Heart left ventricle (tissue), 13 donors: Measurements from ENCODE around the gene ABCF1.

Experiments used
- CTCF ChIP-seq, 12 donors: fragments of 200-600 bp; sonication (generic) in 4 of 12; IDR thresholded peaks; one replicate each; pipeline versions ENCODE4 v1.5.0 to v1.8.0; 2018 to 2022; ENCODE audit warnings: antibody characterized with exemption in 12 of 12, mild to moderate bottlenecking in 5 of 12
- POLR2A ChIP-seq, 2 donors: fragments of 450-650 bp; IDR thresholded peaks; one replicate each; pipeline ENCODE4 v1.6.1; 2017; ENCODE audit warnings: antibody characterized with exemption in 2 of 2, mild to moderate bottlenecking in 2 of 2, moderate library complexity in 2 of 2
- donor health status: ischemic (EF 13 %, LVEDD 7.1; RV severe dilation, severe dysfunction).
- donor health status: DM: no; HTN: yes; CAD: no.
- donor health status: DM: no; HTN: no; CAD: no.
- donor health status: ischemic (EF 25% LVEDD 6.9; RV normal size, moderate dysfunction).
- donor health status: ischemic (EF 25% LVEDD 5.7; RV mildly dilated, moderate dysfunction).
- donor health status: ischemic (EF 35%, LVEDD 5.7; RV mildly dilated, moderate dysfunction).
- donor health status: nonischemic (EF 11% LVEDD 7.7; RV severe dilation, severe dysfunction).
- donor health status: DM: yes; HTN: yes; CAD: no.
- donor health status: PGD.
- donor health status: ischemic (EF 29% LVEDD 5.4; RV normal size, mild dysfunction).
- donor health status: nonischemic (EF 23%, LVEDD 6.1; RV moderate dilation, normal function).

GRCh38 chr6:30635834-30636233, 64.6 kb downstream of the ABCF1 start:
- TF ChIP-seq POLR2A (IDR thresholded peaks at IDR 0.05) (no peak), CTCF (IDR thresholded peaks at IDR 0.05) (no peak)
